HFF-Myc (cell line): ENCODE measurements around the gene ZCCHC13.
"Not testable (repeated sequence)": the region's sequence is repeated elsewhere in the genome, so short reads cannot be mapped to it uniquely, and the experiment has no call there.

Experiments
- DNase-seq: peaks from one replicate; pipeline ENCODE4 v3.0.0-alpha.2; 2011; ENCODE audit warnings: low read depth; ENCODE audit errors: extremely low read depth
- H3K4me3 ChIP-seq: replicated peaks from 2 replicates; pipeline ENCODE4 v1.5.1; 2011; ENCODE audit warnings: low read depth, mild to moderate bottlenecking, control low read depth, low read length
- CTCF ChIP-seq: IDR thresholded peaks from 2 replicates; pipeline ENCODE4 v1.5.1; 2012; ENCODE audit warnings: mild to moderate bottlenecking, low read depth, low read length, control low read depth; ENCODE audit errors: missing control alignments

ZCCHC13 gene

GRCh38 chrX:74304016-74304415, at the start of gene ZCCHC13:
TSS of gene ZCCHC13 (plus strand) at chrX:74304180. CDS start at chrX:74304267, 87 bp downstream.
- DNase-seq, result no peak
- no peak within 1 kb of the TSS for H3K4me3 ChIP-seq
- no peak for TF ChIP-seq CTCF

DNA sequence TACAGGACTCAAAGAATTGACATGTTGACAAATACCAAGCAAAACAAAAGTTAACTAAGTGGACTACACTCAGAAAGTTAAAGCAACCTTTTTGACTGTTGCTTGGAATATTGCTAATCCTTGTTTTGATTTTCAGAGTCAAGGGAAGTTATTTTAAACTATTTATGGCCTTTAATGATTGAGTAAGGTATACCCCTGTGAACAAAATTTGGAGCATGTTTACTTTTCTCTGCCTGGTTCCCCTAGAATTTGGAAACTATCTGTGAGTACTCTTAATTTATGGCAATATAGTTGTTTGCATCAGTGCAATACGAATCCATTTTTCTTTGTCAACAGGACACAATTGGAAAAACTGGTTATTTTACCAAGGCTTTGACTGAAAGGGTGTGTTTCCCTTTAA, 45.9 kb upstream of the ZCCHC13 start:
- DNase-seq, H3K4me3 ChIP-seq: not testable (repeated sequence)

- no peak for TF ChIP-seq CTCF
- H3K4me3 ChIP-seq, result no peak overlapping the region
- no peak for DNase-seq
Measured at GRCh38 chrX:74259885-74260491, 44.0 kb upstream of the ZCCHC13 start.

- no peak for DNase-seq
- H3K4me3 ChIP-seq, result no peak overlapping the region
- no peak for TF ChIP-seq CTCF
Measured at GRCh38 chrX:74262452-74263209, 41.3 kb upstream of the ZCCHC13 start.

- TF ChIP-seq CTCF, result no peak
- H3K4me3 ChIP-seq, result no peak overlapping the region
- DNase-seq, result no peak
Measured at GRCh38 chrX:74270393-74270792, 33.6 kb upstream of the ZCCHC13 start.

DNA sequence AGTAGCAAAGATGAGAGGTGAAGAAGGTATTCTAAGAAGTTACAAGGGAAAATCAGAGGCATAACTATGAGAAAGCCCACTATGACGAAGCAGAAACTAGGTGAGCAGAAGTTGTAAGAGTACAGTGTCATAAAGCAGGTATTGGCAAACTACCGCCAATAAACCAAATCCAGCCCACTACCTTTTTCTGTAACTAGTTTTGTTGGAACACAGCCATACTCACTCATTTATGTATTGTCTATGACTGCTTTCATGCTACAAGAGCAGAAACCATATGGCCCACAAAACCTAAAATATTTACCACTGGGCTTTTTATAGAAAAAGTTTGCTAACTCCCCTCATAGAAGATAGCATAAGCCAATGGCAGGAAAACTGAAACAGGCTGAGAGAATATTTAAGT, 31.8 kb upstream of the ZCCHC13 start:
- no peak overlapping the region for H3K4me3 ChIP-seq
- DNase-seq, result no peak
- no peak for TF ChIP-seq CTCF

DNA sequence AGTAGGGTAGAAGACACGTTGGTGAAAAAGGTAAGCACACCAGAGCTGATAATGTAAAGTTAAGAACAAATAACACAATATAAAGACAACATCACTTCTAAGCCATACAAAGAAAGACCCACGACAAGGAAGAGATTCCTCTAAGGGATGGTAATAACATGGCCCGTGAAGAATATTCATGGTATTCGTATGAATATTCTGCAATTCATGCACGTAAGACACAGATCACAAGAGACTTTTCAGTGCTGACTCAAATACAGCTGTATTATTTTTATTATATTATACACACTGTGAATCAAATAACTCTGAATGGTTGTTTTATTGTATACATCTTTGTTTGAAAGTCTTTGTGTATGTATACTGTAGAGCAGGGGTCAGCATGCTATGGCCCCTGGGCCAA, 29.5 kb upstream of the ZCCHC13 start:
- no peak for DNase-seq
- TF ChIP-seq CTCF, result no peak
- H3K4me3 ChIP-seq, result no peak overlapping the region
